Hair follicular keratinocyte (primary cell): ENCODE data around the gene CCDC180. TPM values are rescaled to one million over a fixed set of nuclear protein-coding genes. Genes with fewer than 3 reads are reported as not detected.

ENCODE experiments used
- total RNA-seq: library from RNA; depleted of rRNA; stranded (reverse); fragments of >200 nt; gene quantifications from 2 replicates; pipeline ENCODE4 v1.2.3, GENCODE V29; 2015

Gene CCDC180
- total RNA-seq, result 0.39 and 1.8 TPM in 2 replicates

DNA sequence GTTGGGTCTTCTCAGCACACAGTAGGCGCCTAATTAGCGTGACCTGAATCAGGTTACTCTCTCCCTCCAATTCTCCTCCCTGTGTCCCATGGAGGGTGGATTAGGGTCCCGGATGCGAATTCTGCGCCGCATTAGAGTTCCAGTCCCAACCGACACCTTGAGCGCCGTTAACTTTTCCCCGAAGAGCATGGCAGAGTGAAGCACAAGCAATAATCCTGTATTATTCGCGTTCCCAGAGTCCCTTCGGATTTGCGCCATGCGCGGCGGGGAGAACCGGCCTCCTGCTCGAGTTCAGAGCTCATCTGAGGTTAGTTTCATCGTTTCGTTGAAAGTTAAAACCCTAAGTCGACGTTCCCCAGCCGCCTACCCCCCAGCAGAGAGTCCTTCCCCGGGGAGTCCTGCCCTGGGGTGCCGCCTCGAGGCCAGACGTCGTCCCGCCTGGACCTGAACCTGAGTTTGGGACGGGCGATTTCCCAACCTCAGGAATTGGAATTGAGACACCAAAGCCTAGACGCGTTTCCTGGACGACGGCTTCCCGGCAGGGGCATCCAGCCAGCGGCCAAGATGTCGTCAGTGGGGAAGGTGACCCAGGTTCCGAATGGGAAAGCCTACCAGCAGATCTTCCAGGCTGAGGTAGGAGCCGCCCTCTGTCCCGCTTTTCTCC lies at the start of gene CCDC180:
CCDC180 (plus strand) TSS at position 160 of the 664 bp plus-strand sequence; CDS start at position 565, 405 bp downstream.

Other genes with a start within 250 kb of the CCDC180 start
- gene TDRD7, start 104.4 kb downstream of the CCDC180 start, total RNA-seq, result 3.0 and 4.6 TPM in 2 replicates
- not detected in 2 replicates for gene TMOD1, start 194.0 kb downstream of the CCDC180 start, total RNA-seq